ENCODE results near the gene CCL19. TPM values are rescaled to one million over a fixed set of nuclear protein-coding genes. Genes with fewer than 3 reads are reported as not detected.

The CCL19 gene
- total RNA-seq, 2 experiments from 2014 or later: not detected

- no peaks in the 10 kb centered on the region for H3K9me3 Mint-ChIP-seq
- POLR2A ChIA-PET: interaction anchor here (0.6 to 0.9 kb wide), 2 partner anchors 35 to 645 kb away, joined by 3 read pairs; no protein-coding TSS in a partner anchor
- no peaks in the 10 kb centered on the region for H3K36me3 Mint-ChIP-seq (ENCODE audit: low read depth)
- intact Hi-C loops (cut with micrococcal nuclease): no loop called here
- no peak for DNase-seq
- H3K4me3 Mint-ChIP-seq: no peak overlapping the region
- no peak for TF ChIP-seq CTCF (IDR thresholded peaks at IDR 0.05)
- CTCF ChIA-PET: interaction anchor here (1.0 to 4.3 kb wide), 3 partner anchors 7 to 30 kb away, joined by 3 to 33 read pairs (median 3); no protein-coding TSS in a partner anchor
- ATAC-seq: no peak
- H3K4me1 Mint-ChIP-seq (ENCODE audit: low read depth): no peaks in the 10 kb centered on the region
- no peak overlapping the region for H3K27ac Mint-ChIP-seq
- H3K27me3 Mint-ChIP-seq: peaks cover 4% of the 10 kb centered on the region
These were observed 3.7 kb upstream of the CCL19 start for GRCh38 chr9:34694811-34695210.

- intact Hi-C loops (cut with micrococcal nuclease): no loop called here
- ChIA-PET POLR2A (interaction anchor here (1.0 kb wide), 1 partner anchor 47 kb away, joined by 3 read pairs; the partner anchor contains the start of gene GALT), CTCF (interaction anchor here (4.3 kb wide), 1 partner anchor 8 kb away, joined by 33 read pairs; no protein-coding TSS in a partner anchor)
- Mint-ChIP-seq H3K36me3 (ENCODE audit: low read depth) (no peaks in the 10 kb centered on the region), H3K27ac (no peak overlapping the region), H3K4me3 (no peak overlapping the region), H3K27me3 (peaks cover 4% of the 10 kb centered on the region), H3K4me1 (ENCODE audit: low read depth) (no peaks in the 10 kb centered on the region), H3K9me3 (no peaks in the 10 kb centered on the region)
- no peak for TF ChIP-seq CTCF (IDR thresholded peaks at IDR 0.05)
- ATAC-seq: no peak
- DNase-seq: no peak
These were observed 2.5 kb upstream of the CCL19 start for GRCh38 chr9:34693560-34693959.

- POLR2A ChIA-PET: no interaction called here
- Mint-ChIP-seq H3K36me3 (ENCODE audit: low read depth) (no peaks in the 10 kb centered on the region), H3K4me3 (no peak overlapping the region), H3K27ac (no peak overlapping the region), H3K27me3 (peaks cover 4% of the 10 kb centered on the region), H3K4me1 (ENCODE audit: low read depth) (no peaks in the 10 kb centered on the region), H3K9me3 (no peaks in the 10 kb centered on the region)
- CTCF ChIA-PET: interaction anchor here (1.8 to 4.3 kb wide), 2 partner anchors 10 to 69 kb away, joined by 4 to 33 read pairs; no protein-coding TSS in a partner anchor
- intact Hi-C loops (cut with micrococcal nuclease): no loop called here
- no peak for TF ChIP-seq CTCF (IDR thresholded peaks at IDR 0.05)
- no peak for ATAC-seq
- DNase-seq: no peak
These were observed 850 bp upstream of the CCL19 start for GRCh38 chr9:34691936-34692315.

GRCh38 chr9:34689512-34689911 lies 1.6 kb downstream of the CCL19 start:
- no peaks in the 10 kb centered on the region for H3K4me1 Mint-ChIP-seq (ENCODE audit: low read depth)
- DNase-seq: no peak
- TF ChIP-seq CTCF (IDR thresholded peaks at IDR 0.05): no peak
- H3K4me3 Mint-ChIP-seq: no peak overlapping the region
- H3K36me3 Mint-ChIP-seq (ENCODE audit: low read depth): no peaks in the 10 kb centered on the region
- H3K27ac Mint-ChIP-seq: no peak overlapping the region
- POLR2A ChIA-PET: interaction anchor here (1.5 kb wide), 1 partner anchor 30 kb away, joined by 3 read pairs; no protein-coding TSS in a partner anchor
- H3K27me3 Mint-ChIP-seq: no peaks in the 10 kb centered on the region
- no peaks in the 10 kb centered on the region for H3K9me3 Mint-ChIP-seq
- intact Hi-C loops (cut with micrococcal nuclease): no loop called here
- CTCF ChIA-PET: interaction anchor here (0.8 to 4.9 kb wide), 3 partner anchors 12 to 14 kb away, joined by 3 to 35 read pairs (median 6); no protein-coding TSS in a partner anchor
- no peak for ATAC-seq

- Mint-ChIP-seq H3K9me3 (no peaks in the 10 kb centered on the region), H3K27ac (no peak overlapping the region), H3K36me3 (ENCODE audit: low read depth) (no peaks in the 10 kb centered on the region), H3K4me3 (no peak overlapping the region), H3K4me1 (ENCODE audit: low read depth) (peaks cover 4% of the 10 kb centered on the region), H3K27me3 (no peaks in the 10 kb centered on the region)
- ATAC-seq (no peak), DNase-seq (no peak)
- ChIA-PET CTCF (interaction anchor here (1.3 to 4.9 kb wide), 2 partner anchors 12 to 13 kb away, joined by 3 to 35 read pairs; no protein-coding TSS in a partner anchor), POLR2A (interaction anchor here (1.5 kb wide), 1 partner anchor 30 kb away, joined by 3 read pairs; no protein-coding TSS in a partner anchor)
- no peak for TF ChIP-seq CTCF (IDR thresholded peaks at IDR 0.05)
- intact Hi-C loops (cut with micrococcal nuclease): no loop called here
These were observed 2.0 kb downstream of the CCL19 start for GRCh38 chr9:34689116-34689470.

Data from activated CD8-positive, alpha-beta T cell treated with anti-CD3 and anti-CD28 coated beads for 36 hours (primary cell).